Activated CD4-positive, alpha-beta T cell treated with anti-CD3 and anti-CD28 coated beads for 36 hours (primary cell): ENCODE measurements around the gene ALDH9A1. TPM values are rescaled to one million over a fixed set of nuclear protein-coding genes. Genes with fewer than 3 reads are reported as not detected.

Experiments
- ATAC-seq: fragments of 200-7000 bp; cut with Tn5 transposase; one replicate; pipeline ENCODE4 v1.10.0; 2021; ENCODE audit warnings: mild to moderate bottlenecking, moderate library complexity
- CTCF ChIA-PET: fragments of 350-600 bp; sonication (Branson Sonifier 250); formaldehyde crosslinking; loops from one replicate; lab custom pipeline; 2021; ENCODE audit warnings: antibody characterized with exemption; lab: Charles Lee
- POLR2A ChIA-PET: fragments of 350-600 bp; sonication (Branson Sonifier 250); formaldehyde crosslinking; loops from one replicate; lab custom pipeline; 2021; ENCODE audit warnings: antibody characterized with exemption, inconsistent platforms; lab: Charles Lee
- DNase-seq: peaks from one replicate; pipeline ENCODE4 v3.0.0-alpha.2; 2020
- H3K27ac Mint-ChIP-seq: one replicate; pipeline ENCODE4 v1.8.0; 2021; ENCODE audit warnings: mixed read lengths
- H3K27me3 Mint-ChIP-seq: one replicate; pipeline ENCODE4 v1.8.0; 2021; ENCODE audit warnings: mixed read lengths
- H3K36me3 Mint-ChIP-seq: one replicate; pipeline ENCODE4 v1.8.0; 2021; ENCODE audit warnings: low read depth, mixed read lengths
- H3K4me1 Mint-ChIP-seq: one replicate; pipeline ENCODE4 v1.8.0; 2021; ENCODE audit warnings: mixed read lengths
- H3K4me3 Mint-ChIP-seq: one replicate; pipeline ENCODE4 v1.8.0; 2021; ENCODE audit warnings: mild to moderate bottlenecking, moderate library complexity, mixed read lengths
- H3K9me3 Mint-ChIP-seq: one replicate; pipeline ENCODE4 v1.8.0; 2021; ENCODE audit warnings: low read depth, mixed read lengths
- intact Hi-C, 2 experiments: fragments of 100-400 bp; cut with DNase I in 1 of 2; cut with micrococcal nuclease in 1 of 2; formaldehyde crosslinking; loops; one replicate each; pipeline versions ENCODE4 v1.14.2 to v1.15.1; 2022 to 2024; cut with DNase I, micrococcal nuclease
- total RNA-seq, 2 experiments: library from RNA; stranded (reverse); gene quantifications; one replicate each; pipeline ENCODE4 v1.2.3, GENCODE V29; 2021

ALDH9A1 gene
- total RNA-seq, 2 experiments from 2014 or later: 29.0 to 37.6 TPM

GRCh38 chr1:165624441-165624840, 73.9 kb downstream of the ALDH9A1 start:
- ATAC-seq: no peak
- ChIA-PET POLR2A (interaction anchor here (0.6 kb wide), 1 partner anchor 29 kb away, joined by 3 read pairs; no protein-coding TSS in a partner anchor), CTCF (no interaction called here)
- peaks cover 5% of the 10 kb centered on the region for H3K27me3 Mint-ChIP-seq
- no peaks in the 10 kb centered on the region for H3K4me1 Mint-ChIP-seq
- no peaks in the 10 kb centered on the region for H3K9me3 Mint-ChIP-seq
- H3K27ac Mint-ChIP-seq: no peak overlapping the region
- H3K4me3 Mint-ChIP-seq: no peak overlapping the region
- H3K36me3 Mint-ChIP-seq: no peaks in the 10 kb centered on the region
- intact Hi-C loops: no loop called here
- DNase-seq: no peak

DNA sequence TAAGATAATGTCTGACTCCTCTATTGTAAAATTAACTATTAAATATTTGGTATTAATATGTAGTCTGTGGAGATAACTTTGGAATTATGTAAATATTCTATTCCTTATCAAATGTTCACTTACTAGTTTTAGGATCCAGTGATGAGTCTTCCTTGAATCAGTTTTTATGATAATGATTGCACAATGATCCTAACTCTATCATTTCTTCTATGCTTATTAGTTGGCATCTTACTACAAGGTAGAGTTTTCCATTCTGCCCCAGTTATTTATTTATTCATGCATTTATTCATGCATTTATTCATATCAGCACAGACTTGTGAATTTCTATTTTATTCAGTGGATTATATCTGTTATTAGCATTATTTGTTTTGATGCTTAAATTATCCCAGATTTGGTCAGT, 74.7 kb downstream of the ALDH9A1 start:
- Mint-ChIP-seq H3K4me1 (no peaks in the 10 kb centered on the region), H3K27ac (no peak overlapping the region), H3K36me3 (no peaks in the 10 kb centered on the region), H3K9me3 (no peaks in the 10 kb centered on the region), H3K27me3 (peaks cover 5% of the 10 kb centered on the region), H3K4me3 (no peak overlapping the region)
- POLR2A ChIA-PET: no interaction called here
- intact Hi-C loops: no loop called here
- DNase-seq (no peak), ATAC-seq (no peak)
- CTCF ChIA-PET: interaction anchor here (1.4 kb wide), 1 partner anchor 21 kb away, joined by 6 read pairs; no protein-coding TSS in a partner anchor

- DNase-seq (no peak), ATAC-seq (no peak)
- peaks cover 12% of the 10 kb centered on the region for H3K27me3 Mint-ChIP-seq
- H3K4me3 Mint-ChIP-seq: no peak overlapping the region
- CTCF ChIA-PET: interaction anchor here (0.7 to 1.3 kb wide), 3 partner anchors 25 to 226 kb away, joined by 3 to 6 read pairs (median 4); no protein-coding TSS in a partner anchor
- POLR2A ChIA-PET: no interaction called here
- no peaks in the 10 kb centered on the region for H3K9me3 Mint-ChIP-seq
- no peaks in the 10 kb centered on the region for H3K36me3 Mint-ChIP-seq
- intact Hi-C loops: no loop called here
- H3K27ac Mint-ChIP-seq: no peak overlapping the region
- no peaks in the 10 kb centered on the region for H3K4me1 Mint-ChIP-seq
These were observed 78.7 kb downstream of the ALDH9A1 start for GRCh38 chr1:165619647-165620151.

DNA sequence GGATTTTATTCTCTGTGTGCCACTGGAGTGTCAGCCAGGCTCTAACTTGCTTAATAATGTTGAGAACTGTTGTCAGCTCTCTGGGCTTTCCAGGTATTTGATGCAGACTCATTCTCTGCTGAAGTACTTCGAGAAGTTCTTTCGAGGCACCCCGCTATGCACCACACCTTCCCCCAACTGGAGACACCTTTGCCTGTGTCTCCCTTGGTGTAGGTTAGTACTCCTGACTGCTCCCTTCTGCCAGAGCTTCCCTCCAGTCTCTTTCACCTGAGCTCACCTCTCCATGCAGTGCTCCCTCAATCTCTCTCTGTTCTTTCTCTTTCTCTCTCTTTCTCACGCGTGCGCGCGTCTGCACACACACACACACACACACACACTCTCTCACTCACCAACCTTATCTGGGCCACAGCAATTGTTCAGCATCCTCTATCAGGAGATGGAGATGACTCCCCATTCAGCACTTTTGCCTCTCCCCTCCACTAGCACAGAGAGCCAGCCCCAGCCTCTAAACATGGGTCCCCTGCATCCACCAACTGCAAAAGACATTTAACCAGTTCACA, 81.3 kb downstream of the ALDH9A1 start:
- no peak for ATAC-seq
- no peak overlapping the region for H3K27ac Mint-ChIP-seq
- no peaks in the 10 kb centered on the region for H3K4me1 Mint-ChIP-seq
- H3K36me3 Mint-ChIP-seq: no peaks in the 10 kb centered on the region
- H3K27me3 Mint-ChIP-seq: peaks cover 18% of the 10 kb centered on the region
- no peak for DNase-seq
- no peak overlapping the region for H3K4me3 Mint-ChIP-seq
- ChIA-PET POLR2A (no interaction called here), CTCF (interaction anchor here (0.6 to 1.0 kb wide), 2 partner anchors 15 to 31 kb away, joined by 3 to 4 read pairs; no protein-coding TSS in a partner anchor)
- intact Hi-C loops: no loop called here
- H3K9me3 Mint-ChIP-seq: no peaks in the 10 kb centered on the region

DNA sequence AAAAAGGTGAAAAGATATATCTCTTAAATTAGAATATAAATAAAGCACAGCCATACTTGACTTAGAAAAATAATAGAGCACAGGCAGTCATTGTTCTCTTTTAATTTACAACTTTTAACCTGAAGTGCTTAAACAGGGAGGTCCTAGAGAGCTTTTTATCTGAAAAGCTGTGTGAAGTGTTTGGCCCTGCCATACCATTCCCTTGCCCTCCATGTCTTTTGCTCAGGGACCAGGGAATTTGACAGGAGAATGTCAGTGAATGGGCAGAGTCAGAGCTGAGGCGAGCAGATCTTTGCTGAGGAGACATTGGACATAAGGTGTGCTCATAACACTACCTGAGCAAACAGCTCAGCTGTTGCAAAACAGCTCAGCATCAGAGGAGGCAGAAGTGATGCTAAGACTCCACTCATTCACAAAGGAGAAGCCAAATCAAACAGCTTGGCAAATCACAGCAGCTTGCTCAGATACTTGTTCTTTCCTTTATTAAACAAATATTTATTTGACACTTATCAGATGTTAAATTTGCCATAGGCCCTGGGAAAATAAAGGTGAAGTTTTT, 82.2 kb downstream of the ALDH9A1 start:
- ChIA-PET POLR2A (no interaction called here), CTCF (interaction anchor here (1.0 kb wide), 1 partner anchor 14 kb away, joined by 3 read pairs; no protein-coding TSS in a partner anchor)
- DNase-seq: no peak
- intact Hi-C loops: no loop called here
- no peak for ATAC-seq
- Mint-ChIP-seq H3K4me3 (no peak overlapping the region), H3K9me3 (no peaks in the 10 kb centered on the region), H3K36me3 (no peaks in the 10 kb centered on the region), H3K27me3 (peaks cover 21% of the 10 kb centered on the region), H3K27ac (no peak overlapping the region), H3K4me1 (no peaks in the 10 kb centered on the region)

Other genes starting within 250 kb of the ALDH9A1 start
- gene LRRC52, start 154.6 kb downstream of the ALDH9A1 start, total RNA-seq: not detected
- gene MGST3, start 67.3 kb downstream of the ALDH9A1 start, total RNA-seq: 10 to 100 TPM; 49.1 to 52.1 TPM
- gene TMCO1, start 70.3 kb upstream of the ALDH9A1 start, total RNA-seq: 10 to 100 TPM; 57.7 to 70.5 TPM
- 10 to 100 TPM; 69.4 to 81.5 TPM for gene UCK2, start 129.1 kb upstream of the ALDH9A1 start, total RNA-seq